Mesothelial cell of epicardium (in vitro differentiated cells): ENCODE data around the gene MARCHF9. TPM values are rescaled to one million over a fixed set of nuclear protein-coding genes. Genes with fewer than 3 reads are reported as not detected.

Experiments used
- DNase-seq, 2 experiments: peaks; one replicate each; pipeline ENCODE4 v3.0.0; 2021; ENCODE audit warnings: low spot score in 2 of 2; ENCODE audit not compliant: unreplicated experiment in 2 of 2
- H3K27ac Mint-ChIP-seq: 2 replicates; pipeline ENCODE4 v1.8.0; 2021; ENCODE audit warnings: mixed read lengths
- H3K27me3 Mint-ChIP-seq: 2 replicates; pipeline ENCODE4 v1.8.0; 2021; ENCODE audit warnings: low read depth, mixed read lengths
- H3K36me3 Mint-ChIP-seq: 2 replicates; pipeline ENCODE4 v1.8.0; 2021; ENCODE audit warnings: mixed read lengths
- H3K4me1 Mint-ChIP-seq: 2 replicates; pipeline ENCODE4 v1.8.0; 2021; ENCODE audit warnings: mixed read lengths
- H3K4me3 Mint-ChIP-seq: 2 replicates; pipeline ENCODE4 v1.8.0; 2021; ENCODE audit warnings: mild to moderate bottlenecking, moderate library complexity, mixed read lengths
- H3K9me3 Mint-ChIP-seq: 2 replicates; pipeline ENCODE4 v1.8.0; 2021; ENCODE audit warnings: mixed read lengths
- total RNA-seq: library from RNA; stranded (reverse); gene quantifications from 3 replicates; pipeline ENCODE4 v1.2.1, GENCODE V29; 2021
- TF ChIP-seq, protein P1 (sequence below): fragments of 200-600 bp; sonication (generic); IDR thresholded peaks from one replicate; pipeline ENCODE4 v1.5.0; 2021; ENCODE audit warnings: antibody characterized with exemption; ENCODE audit not compliant: unreplicated experiment

MARCHF9 gene
- total RNA-seq, 1 donor from 2014 or later: 12.7 TPM

DNA sequence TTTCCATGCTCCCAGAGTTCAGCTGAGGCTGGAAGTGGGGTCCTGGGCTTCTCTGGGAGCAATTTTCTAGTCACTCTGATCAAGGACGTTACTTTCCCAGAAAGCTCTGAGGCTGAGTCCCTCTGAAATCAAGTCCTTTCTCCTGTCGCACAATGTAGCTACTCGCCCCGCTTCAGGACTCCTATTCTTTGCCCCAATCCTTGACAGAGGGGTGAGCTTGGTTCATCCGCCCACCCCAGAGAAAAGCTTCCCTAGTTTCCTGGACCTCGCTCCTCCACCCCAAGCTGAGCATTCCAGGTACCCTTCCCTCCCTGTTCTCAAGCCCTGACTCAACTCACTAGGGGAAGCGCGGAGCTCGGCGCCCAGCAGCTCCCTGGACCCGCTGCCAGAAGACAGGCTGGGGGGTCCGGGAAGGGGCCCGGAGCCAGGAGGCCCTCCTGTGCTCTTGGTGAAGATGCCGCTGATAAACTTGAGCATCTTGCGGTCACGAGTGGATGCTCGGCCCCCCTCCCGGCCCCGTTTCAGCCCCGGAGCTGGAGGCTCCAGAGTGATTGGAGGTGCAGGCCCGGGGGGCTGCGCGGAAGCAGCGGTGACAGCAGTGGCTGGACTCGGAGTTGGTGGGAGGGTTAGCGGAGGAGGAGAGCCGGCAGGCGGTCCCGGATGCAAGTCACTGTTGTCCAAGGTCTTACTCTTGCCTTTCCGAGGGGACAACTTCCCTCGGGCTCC, 18.0 kb upstream of the MARCHF9 start:
- H3K27me3 Mint-ChIP-seq: peaks cover 88% of the 10 kb centered on the region
- no peaks in the 10 kb centered on the region for H3K9me3 Mint-ChIP-seq
- TF ChIP-seq, protein P1, sequence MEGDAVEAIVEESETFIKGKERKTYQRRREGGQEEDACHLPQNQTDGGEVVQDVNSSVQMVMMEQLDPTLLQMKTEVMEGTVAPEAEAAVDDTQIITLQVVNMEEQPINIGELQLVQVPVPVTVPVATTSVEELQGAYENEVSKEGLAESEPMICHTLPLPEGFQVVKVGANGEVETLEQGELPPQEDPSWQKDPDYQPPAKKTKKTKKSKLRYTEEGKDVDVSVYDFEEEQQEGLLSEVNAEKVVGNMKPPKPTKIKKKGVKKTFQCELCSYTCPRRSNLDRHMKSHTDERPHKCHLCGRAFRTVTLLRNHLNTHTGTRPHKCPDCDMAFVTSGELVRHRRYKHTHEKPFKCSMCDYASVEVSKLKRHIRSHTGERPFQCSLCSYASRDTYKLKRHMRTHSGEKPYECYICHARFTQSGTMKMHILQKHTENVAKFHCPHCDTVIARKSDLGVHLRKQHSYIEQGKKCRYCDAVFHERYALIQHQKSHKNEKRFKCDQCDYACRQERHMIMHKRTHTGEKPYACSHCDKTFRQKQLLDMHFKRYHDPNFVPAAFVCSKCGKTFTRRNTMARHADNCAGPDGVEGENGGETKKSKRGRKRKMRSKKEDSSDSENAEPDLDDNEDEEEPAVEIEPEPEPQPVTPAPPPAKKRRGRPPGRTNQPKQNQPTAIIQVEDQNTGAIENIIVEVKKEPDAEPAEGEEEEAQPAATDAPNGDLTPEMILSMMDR: no peak
- DNase-seq: no peak
- H3K4me3 Mint-ChIP-seq: peak overlapping the region; percentile 54
- no peaks in the 10 kb centered on the region for H3K36me3 Mint-ChIP-seq
- no peak overlapping the region for H3K27ac Mint-ChIP-seq
- H3K4me1 Mint-ChIP-seq: peaks cover 15% of the 10 kb centered on the region

GRCh38 chr12:57737467-57738460, 17.1 kb upstream of the MARCHF9 start:
- no peaks in the 10 kb centered on the region for H3K9me3 Mint-ChIP-seq
- DNase-seq: no peak
- H3K27me3 Mint-ChIP-seq: peaks cover 88% of the 10 kb centered on the region
- no peak overlapping the region for H3K4me3 Mint-ChIP-seq
- TF ChIP-seq, protein P1: no peak
- H3K4me1 Mint-ChIP-seq: peaks cover 15% of the 10 kb centered on the region
- H3K27ac Mint-ChIP-seq: no peak overlapping the region
- H3K36me3 Mint-ChIP-seq: no peaks in the 10 kb centered on the region

GRCh38 chr12:57738661-57739237, 16.2 kb upstream of the MARCHF9 start, which contains the start of gene AGAP2:
Gene AGAP2, minus strand, starts transcription at chr12:57738742. Its CDS starts 496 bp downstream, at chr12:57738246.
- no peak for DNase-seq
- TF ChIP-seq, protein P1: no peak
- Mint-ChIP-seq H3K27me3 (peaks cover 83% of the 10 kb centered on the region), H3K4me1 (peaks cover 15% of the 10 kb centered on the region), H3K4me3 (peak within 1 kb of the TSS; percentile 64), H3K27ac (no peak within 1 kb of the TSS), H3K36me3 (no peaks in the 10 kb centered on the region), H3K9me3 (no peaks in the 10 kb centered on the region)

DNA sequence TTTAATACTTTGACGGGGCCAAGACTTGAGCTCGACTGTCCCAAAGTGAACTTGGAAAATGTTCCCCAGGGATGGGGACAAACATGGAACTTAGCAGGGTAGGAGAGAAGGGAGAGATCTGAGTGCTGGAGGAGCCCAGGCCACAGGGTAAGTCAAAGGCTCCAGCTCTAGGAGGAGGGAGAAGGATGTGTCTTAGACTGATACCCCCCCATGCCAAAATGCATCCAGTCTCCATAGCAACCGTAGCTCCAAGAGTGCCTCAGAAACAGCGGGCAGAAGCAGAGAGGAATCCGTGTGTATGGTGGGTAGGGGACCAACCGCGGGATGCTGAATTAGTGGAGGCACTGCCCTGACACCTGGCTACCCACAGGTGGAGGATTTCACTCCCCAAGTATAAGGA, 15.5 kb upstream of the MARCHF9 start:
- DNase-seq: no peak
- H3K27me3 Mint-ChIP-seq: peaks cover 80% of the 10 kb centered on the region
- H3K4me1 Mint-ChIP-seq: peaks cover 20% of the 10 kb centered on the region
- peak overlapping the region; percentile 64 for H3K4me3 Mint-ChIP-seq
- H3K36me3 Mint-ChIP-seq: no peaks in the 10 kb centered on the region
- TF ChIP-seq, protein P1: no peak
- no peak overlapping the region for H3K27ac Mint-ChIP-seq
- H3K9me3 Mint-ChIP-seq: no peaks in the 10 kb centered on the region

- no peaks in the 10 kb centered on the region for H3K36me3 Mint-ChIP-seq
- peaks cover 74% of the 10 kb centered on the region for H3K27me3 Mint-ChIP-seq
- TF ChIP-seq, protein P1: no peak
- H3K27ac Mint-ChIP-seq: no peak overlapping the region
- H3K4me1 Mint-ChIP-seq: peaks cover 20% of the 10 kb centered on the region
- H3K9me3 Mint-ChIP-seq: no peaks in the 10 kb centered on the region
- H3K4me3 Mint-ChIP-seq: no peak overlapping the region
- DNase-seq: no peak
Observed at GRCh38 chr12:57739914-57740538, 14.9 kb upstream of the MARCHF9 start.
